ENCODE results near the gene LRRC25.

Gene LRRC25

DNA sequence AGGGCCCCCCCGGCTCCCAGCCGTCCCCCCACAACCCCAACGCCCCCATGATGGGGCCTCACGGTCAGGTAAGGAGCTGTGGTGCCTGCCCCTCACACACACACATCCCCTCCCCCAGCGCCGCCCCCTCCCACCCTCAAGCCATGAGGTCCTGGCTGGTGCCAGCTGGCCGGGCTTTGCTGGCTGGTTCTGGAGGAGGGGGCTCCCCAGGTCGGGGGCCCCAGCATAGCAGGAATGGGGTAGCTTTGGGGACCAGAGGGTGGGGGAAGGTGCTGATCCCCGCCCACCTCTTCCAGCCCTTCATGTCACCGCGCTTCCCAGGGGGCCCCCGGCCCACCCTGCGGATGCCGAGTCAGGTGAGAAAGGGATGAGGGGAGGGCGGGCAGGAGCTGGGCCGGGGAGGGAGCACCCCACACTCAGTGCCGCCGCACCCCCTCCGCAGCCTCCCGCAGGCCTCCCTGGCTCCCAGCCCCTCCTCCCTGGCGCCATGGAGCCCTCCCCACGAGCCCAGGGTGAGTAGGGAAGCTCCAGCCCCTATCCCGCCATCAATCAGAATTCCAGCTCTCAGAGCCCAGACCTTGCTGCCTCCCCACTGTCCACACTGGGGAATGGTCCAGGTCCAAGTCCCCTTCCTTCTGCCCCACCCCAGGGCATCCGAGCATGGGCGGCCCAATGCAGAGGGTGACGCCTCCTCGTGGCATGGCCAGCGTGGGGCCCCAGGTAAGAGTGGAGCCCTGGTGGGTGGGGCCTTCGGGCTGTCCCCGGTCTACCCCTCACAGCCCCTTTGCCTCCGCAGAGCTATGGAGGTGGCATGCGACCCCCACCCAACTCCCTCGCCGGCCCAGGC, 34.2 kb upstream of the LRRC25 start:
- in situ Hi-C loops (cut with MboI; ENCODE audit: low sequenced_read_pairs, unreplicated experiment), result no loop called here
- TF ChIP-seq, protein P1, sequence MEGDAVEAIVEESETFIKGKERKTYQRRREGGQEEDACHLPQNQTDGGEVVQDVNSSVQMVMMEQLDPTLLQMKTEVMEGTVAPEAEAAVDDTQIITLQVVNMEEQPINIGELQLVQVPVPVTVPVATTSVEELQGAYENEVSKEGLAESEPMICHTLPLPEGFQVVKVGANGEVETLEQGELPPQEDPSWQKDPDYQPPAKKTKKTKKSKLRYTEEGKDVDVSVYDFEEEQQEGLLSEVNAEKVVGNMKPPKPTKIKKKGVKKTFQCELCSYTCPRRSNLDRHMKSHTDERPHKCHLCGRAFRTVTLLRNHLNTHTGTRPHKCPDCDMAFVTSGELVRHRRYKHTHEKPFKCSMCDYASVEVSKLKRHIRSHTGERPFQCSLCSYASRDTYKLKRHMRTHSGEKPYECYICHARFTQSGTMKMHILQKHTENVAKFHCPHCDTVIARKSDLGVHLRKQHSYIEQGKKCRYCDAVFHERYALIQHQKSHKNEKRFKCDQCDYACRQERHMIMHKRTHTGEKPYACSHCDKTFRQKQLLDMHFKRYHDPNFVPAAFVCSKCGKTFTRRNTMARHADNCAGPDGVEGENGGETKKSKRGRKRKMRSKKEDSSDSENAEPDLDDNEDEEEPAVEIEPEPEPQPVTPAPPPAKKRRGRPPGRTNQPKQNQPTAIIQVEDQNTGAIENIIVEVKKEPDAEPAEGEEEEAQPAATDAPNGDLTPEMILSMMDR (IDR thresholded peaks at IDR 0.05; ENCODE audit: borderline replicate concordance, control extremely low read depth, extremely low read depth, insufficient read depth, missing control alignments), result no peak
- DNase-seq (ENCODE audit: low spot score), result no peak

DNA sequence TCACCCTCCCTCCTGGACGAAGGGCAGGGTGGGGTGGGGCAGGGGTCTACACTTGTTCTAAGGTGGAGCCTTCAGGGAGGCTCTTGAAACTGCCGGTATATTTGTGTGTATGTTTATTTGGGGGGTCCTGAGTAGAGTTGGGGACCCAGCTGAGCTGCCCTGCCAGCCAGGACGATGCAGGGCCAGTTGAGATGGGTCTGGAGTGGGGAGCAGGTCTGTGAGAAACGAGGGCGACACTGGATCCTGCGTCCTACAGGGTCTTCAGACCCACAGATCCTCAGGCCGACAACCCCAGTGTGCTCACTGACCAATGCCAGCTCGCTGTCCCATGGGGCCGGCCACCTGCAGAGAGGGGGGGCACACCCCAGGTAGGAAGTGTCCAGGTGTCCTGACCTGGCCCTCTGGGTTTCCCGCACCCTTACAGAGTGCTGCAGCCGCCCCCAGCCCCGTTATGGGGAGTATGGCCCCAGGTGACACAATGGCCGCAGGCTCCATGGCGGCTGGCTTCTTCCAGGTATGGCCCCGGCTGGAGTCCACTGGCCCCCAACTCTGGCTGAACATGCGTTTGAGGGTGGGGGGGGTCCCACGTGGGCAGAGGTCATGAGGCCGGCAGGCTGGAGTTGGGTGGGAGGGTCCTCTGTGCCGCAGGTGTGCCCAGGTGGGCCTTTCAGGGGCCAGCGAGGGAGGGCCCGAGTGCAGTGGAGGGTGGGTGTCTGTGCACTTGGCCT, 33.2 kb upstream of the LRRC25 start:
- TF ChIP-seq, protein P1 (IDR thresholded peaks at IDR 0.05; ENCODE audit: borderline replicate concordance, control extremely low read depth, extremely low read depth, insufficient read depth, missing control alignments), result no peak
- in situ Hi-C loops (cut with MboI; ENCODE audit: low sequenced_read_pairs, unreplicated experiment), result no loop called here
- DNase-seq (ENCODE audit: low spot score), result no peak

DNA sequence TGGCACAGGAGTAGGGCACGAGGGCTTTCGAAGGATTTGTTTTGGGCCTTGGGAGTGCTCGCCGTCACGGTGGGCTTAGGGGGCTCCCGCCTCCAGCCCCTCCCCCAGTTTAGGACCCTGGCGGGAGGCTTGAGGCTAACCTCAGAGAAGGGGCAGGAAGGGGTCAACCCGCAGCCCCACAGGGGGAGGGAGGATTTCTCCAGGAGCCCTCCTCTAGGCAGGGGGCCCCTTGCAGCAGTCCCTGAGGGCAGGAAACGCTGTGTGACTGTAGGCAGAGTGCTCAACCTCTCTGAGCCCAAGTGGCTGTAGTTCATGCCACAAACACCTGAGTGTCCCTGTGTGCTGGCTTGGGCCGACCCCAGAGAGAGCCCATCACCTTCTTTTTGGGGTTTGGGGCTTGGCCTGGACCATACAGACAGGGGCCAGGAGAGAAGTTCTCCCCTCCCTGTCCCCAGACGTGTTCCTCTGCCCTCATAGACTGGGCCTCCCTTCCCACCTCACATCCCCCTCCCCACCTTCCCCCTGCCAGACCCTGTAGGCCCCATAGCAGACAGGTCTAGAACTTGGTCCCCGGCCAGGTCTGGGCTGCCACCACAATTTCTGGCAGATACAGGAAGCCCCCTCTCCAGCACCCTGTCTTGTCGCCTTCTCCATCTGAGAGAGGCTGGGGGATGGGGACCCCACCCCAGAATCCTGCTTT, 32.4 kb upstream of the LRRC25 start:
- DNase-seq (ENCODE audit: low spot score), result no peak
- TF ChIP-seq, protein P1 (IDR thresholded peaks at IDR 0.05; ENCODE audit: borderline replicate concordance, control extremely low read depth, extremely low read depth, insufficient read depth, missing control alignments), result no peak
- in situ Hi-C loops (cut with MboI; ENCODE audit: low sequenced_read_pairs, unreplicated experiment), result no loop called here

DNA sequence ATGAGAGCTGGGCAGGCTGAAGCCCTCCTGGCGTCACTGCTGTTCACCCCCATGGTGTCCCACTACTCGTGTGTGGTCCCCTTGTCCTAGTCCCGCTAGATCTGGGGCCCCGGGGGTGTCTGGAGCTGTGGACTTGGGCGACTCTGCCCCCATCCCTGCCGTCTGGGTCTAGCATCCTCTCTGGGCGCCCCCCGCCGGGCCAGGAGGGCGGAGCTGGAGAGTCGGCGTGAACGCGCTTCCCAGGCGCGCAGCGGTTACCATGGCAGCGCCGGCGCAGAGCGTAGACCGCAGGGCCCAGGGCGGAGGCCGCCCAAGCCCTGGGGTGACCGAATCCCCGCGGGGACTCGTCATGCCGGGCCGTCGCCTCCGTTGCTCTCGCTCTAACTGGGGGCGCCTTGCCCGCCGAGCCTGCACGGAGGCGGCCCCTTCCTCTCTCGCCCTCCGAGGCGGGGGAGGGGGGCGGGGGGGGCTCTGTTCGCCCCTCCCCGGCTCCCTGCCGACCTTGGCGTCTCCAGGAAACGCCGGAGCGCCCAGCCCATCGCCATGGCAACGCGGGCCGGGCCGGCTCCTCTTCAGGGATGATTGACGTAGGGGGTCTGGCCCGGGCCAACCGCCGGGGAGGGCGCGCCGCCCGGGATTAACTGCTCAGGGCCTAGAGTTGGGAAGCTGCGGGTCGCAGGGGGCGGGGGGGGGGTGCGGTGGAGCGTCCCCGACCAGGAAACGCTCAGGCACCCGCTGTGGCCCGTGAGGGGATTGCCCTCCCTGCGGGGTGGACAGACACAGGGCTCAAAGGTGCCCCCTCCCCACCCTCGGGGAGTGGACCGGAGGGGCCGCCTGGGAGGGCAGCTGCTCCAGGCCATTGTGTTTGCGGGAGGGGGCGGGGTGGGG, 31.6 kb upstream of the LRRC25 start:
- peak; percentile 95 for DNase-seq (ENCODE audit: low spot score)
- TF ChIP-seq, protein P1 (IDR thresholded peaks at IDR 0.05; ENCODE audit: borderline replicate concordance, control extremely low read depth, extremely low read depth, insufficient read depth, missing control alignments), result no peak
- in situ Hi-C loops (cut with MboI; ENCODE audit: low sequenced_read_pairs, unreplicated experiment), result no loop called here

DNA sequence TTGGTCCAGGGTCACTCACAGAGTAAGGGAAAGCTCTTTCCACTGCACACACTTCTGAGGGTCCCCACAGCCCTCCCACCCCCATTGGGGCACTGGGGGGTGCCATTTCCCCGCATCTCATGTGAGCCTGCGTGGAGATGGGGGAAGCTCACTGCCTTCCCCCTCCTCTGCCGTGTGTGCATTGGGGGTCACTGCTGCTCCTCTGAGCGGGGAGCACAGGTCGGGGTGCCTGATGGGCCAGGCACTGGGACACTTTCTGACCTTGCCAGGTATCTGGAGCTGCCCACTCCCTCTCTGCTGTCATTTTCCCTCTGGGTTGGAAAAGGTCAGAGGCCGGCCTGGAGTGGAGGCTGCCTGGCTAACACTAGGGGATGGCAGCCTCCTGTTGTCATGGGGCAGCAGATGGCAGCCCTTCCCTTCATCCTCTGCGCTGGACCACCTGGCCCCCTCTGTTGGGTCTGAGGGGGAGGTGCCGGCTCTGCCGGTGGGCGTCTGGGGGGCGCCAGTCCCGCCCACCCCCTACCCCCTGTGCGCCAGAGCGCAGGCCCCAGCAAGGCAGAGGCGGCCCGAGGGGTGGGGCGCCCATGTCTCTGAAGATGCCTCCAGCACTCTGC, 30.9 kb upstream of the LRRC25 start:
- DNase-seq (ENCODE audit: low spot score), result no peak
- in situ Hi-C loops (cut with MboI; ENCODE audit: low sequenced_read_pairs, unreplicated experiment), result no loop called here
- TF ChIP-seq, protein P1 (IDR thresholded peaks at IDR 0.05; ENCODE audit: borderline replicate concordance, control extremely low read depth, extremely low read depth, insufficient read depth, missing control alignments), result no peak
